ENCODE data around the gene NUFIP1.

DNA sequence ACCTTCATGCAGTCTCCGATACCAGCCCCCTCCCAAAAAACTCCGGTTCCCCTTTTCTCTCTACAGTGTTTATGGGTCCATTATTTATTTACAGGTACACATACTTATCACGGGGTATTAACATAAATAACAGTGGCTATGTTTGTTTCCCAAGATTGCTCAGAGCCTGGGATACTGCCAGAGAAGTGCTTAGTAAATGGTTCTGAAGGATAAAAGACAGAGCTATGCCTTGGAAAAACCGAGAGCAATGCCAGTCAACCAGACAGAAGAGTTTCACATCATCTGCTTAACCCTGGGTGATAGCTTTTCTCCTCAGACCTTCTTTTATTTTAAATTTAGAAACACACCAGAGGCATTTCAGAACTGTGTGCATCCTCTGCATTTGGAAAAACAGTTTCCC lies 61.3 kb downstream of the NUFIP1 start:
- TF ChIP-seq CTCF (IDR thresholded peaks at IDR 0.05) (no peak), POLR2A (IDR thresholded peaks at IDR 0.05) (no peak)
